SH-SY5Y (cell line): ENCODE measurements around the gene ANKDD1A.

Source experiments
- GATA2 ChIP-seq: IDR thresholded peaks from 2 replicates; pipeline ENCODE4 v1.6.1; 2011; ENCODE audit warnings: mild to moderate bottlenecking, low read depth, low read length
- GATA3 ChIP-seq: IDR thresholded peaks from 2 replicates; pipeline ENCODE4 v1.6.1; 2011; ENCODE audit warnings: low read depth, mild to moderate bottlenecking, low read length, moderate library complexity

- TF ChIP-seq GATA2 = no peak
- TF ChIP-seq GATA3 = no peak
Observed at GRCh38 chr15:64870353-64870752, 41.3 kb upstream of the ANKDD1A start.
